Effector memory CD8-positive, alpha-beta T cell (primary cell): Measurements from ENCODE around the gene PLEKHG2.
A peak's percentile ranks its signal among the peaks of the same experiment; 100 is the strongest.

Experiments used
- ATAC-seq: fragments of 150-1000 bp; cut with Tn5 transposase; replicated peaks from 2 replicates; pipeline ENCODE4 v1.10.0; 2021; ENCODE audit warnings: mild to moderate bottlenecking, moderate library complexity
- DNase-seq, 3 experiments: peaks; one replicate each; pipeline ENCODE4 v3.0.0; 2021
- H3K27ac Mint-ChIP-seq, 2 donors: one replicate each; pipeline ENCODE4 v1.8.0; 2022; ENCODE audit warnings: mild to moderate bottlenecking in 2 of 2, mixed read lengths in 2 of 2, moderate library complexity in 2 of 2
- H3K27me3 Mint-ChIP-seq, 2 donors: one replicate each; pipeline ENCODE4 v1.8.0; 2022; ENCODE audit warnings: mixed read lengths in 2 of 2
- H3K36me3 Mint-ChIP-seq: one replicate; pipeline ENCODE4 v1.8.0; 2022; ENCODE audit warnings: mild to moderate bottlenecking, moderate library complexity, mixed read lengths; ENCODE audit not compliant: insufficient read depth
- H3K4me1 Mint-ChIP-seq, 2 donors: one replicate each; pipeline ENCODE4 v1.8.0; 2022; ENCODE audit warnings: low read depth in 2 of 2, mixed read lengths in 2 of 2
- H3K4me3 Mint-ChIP-seq, 2 donors: one replicate each; pipeline ENCODE4 v1.8.0; 2022; ENCODE audit warnings: mild to moderate bottlenecking in 2 of 2, mixed read lengths in 2 of 2, moderate library complexity in 2 of 2
- H3K9me3 Mint-ChIP-seq, 2 donors: one replicate each; pipeline ENCODE4 v1.8.0; 2022; ENCODE audit warnings: mixed read lengths in 2 of 2

Gene PLEKHG2

DNA sequence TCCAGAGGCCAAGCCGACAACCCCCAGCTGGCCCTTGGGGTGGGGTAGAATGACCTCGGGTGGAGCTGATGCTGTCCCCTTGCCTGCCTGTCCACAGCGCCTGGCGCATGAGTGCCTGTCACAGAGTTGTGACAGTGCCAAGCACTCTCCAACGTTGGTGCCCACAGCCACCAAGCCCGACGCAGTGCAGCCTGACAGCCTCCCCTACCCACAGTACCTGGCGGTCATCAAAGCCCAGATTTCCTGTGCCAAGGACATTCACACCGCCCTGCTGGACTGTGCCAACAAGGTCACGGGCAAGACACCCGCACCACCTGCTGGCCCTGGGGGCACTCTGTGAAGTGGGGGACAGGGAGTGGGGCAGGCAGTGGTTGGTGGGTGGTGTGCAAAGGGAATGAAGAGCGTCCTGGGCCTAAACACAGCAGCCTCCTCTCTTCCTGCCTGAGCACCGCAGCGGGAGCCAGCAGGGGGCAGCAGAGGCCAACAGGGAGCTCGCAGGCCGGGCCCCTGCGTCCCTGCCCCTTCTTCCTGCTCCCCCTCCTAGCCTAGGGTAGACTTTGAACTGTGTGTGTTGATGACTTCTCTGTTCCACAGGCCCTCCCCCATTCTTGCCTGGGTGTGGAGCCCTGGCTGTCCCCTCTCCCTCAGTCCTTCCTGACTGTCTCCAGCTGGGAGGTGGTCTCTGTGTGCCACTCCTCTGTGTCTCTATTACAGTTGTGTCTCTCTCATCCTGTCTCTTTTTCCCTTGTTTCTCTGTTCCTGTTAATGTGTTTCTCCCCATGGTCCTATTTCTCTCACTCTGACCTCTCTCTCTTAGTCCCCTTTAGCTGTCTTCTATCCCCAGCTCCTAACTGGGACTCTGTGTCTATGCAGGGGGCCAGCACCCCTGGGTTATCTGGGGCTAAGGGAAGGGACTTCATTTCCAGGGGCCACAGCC lies 14.8 kb upstream of the PLEKHG2 start:
- ATAC-seq, result peak; percentile 32
- H3K36me3 Mint-ChIP-seq, result peaks cover 76% of the 10 kb centered on the region
- peak overlapping the region; percentile 100 for H3K27ac Mint-ChIP-seq
- no peaks in the 10 kb centered on the region for H3K27me3 Mint-ChIP-seq
- H3K9me3 Mint-ChIP-seq, result no peaks in the 10 kb centered on the region
- peak; percentile 93 to 95 (median 93) for DNase-seq
- H3K4me3 Mint-ChIP-seq, result peak overlapping the region; percentile 73 to 99
- H3K4me1 Mint-ChIP-seq, result peaks cover 44 to 47% of the 10 kb centered on the region in 2 donors

DNA sequence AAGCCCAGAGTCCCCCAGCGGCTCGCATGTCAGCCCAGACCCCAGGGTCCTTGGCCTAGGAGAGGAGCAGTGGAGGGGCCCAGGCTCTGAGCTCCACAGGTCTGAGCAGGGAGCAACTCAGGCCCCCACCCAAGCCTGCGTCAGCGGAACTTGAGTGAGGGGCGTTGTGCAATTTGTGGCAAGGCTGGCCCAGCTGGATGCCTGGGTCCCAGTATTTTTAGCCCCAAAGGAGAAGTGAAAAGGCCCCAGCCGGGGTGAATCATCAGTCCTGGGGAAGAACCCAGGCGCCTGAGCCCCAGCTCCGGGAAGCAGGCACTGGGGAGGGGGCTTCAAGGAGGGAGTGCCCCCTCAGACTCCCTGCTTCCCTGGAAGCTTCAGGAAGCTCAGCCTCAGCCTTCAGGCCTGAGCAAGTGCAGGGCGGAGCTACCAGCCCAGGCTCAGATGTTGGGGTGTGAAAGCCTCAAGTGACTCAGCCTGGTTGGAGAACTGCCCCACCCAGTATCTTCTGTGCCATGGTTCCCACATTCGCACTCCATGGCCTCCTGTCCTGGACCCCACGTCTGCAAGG lies 14.1 kb upstream of the PLEKHG2 start:
- H3K4me1 Mint-ChIP-seq, result peaks cover 47 to 50% of the 10 kb centered on the region in 2 donors
- H3K9me3 Mint-ChIP-seq, result no peaks in the 10 kb centered on the region
- H3K27me3 Mint-ChIP-seq, result no peaks in the 10 kb centered on the region
- ATAC-seq, result no peak
- DNase-seq, result peak; percentile 42 to 49 (median 42)
- H3K36me3 Mint-ChIP-seq, result peaks cover 77% of the 10 kb centered on the region
- H3K4me3 Mint-ChIP-seq, result peak overlapping the region; percentile 73 to 99
- H3K27ac Mint-ChIP-seq, result peak overlapping the region; percentile 100

DNA sequence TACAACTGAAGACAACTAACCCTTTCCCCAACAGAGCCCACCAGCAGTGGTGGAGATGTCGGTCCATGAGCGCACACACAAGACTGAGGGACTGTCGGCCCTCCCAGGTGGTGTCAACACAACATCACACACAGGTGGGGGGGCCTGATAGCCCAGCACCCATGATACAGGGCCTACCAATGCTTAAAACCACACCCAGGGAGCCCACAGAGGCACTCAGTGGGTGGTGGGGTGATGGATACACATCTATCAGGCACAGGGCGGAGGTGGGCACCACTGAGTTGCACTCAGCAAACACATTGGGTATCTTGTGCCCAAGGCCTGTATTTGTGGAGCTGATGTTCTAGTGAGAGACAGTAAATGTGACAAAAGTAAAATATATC lies 12.8 kb upstream of the PLEKHG2 start:
- DNase-seq, result no peak
- Mint-ChIP-seq H3K27me3 (no peaks in the 10 kb centered on the region), H3K27ac (peak overlapping the region; percentile 100), H3K4me3 (peak overlapping the region; percentile 73 to 99), H3K4me1 (peaks cover 50 to 51% of the 10 kb centered on the region in 2 donors), H3K9me3 (no peaks in the 10 kb centered on the region), H3K36me3 (peaks cover 77% of the 10 kb centered on the region)
- ATAC-seq, result no peak

DNA sequence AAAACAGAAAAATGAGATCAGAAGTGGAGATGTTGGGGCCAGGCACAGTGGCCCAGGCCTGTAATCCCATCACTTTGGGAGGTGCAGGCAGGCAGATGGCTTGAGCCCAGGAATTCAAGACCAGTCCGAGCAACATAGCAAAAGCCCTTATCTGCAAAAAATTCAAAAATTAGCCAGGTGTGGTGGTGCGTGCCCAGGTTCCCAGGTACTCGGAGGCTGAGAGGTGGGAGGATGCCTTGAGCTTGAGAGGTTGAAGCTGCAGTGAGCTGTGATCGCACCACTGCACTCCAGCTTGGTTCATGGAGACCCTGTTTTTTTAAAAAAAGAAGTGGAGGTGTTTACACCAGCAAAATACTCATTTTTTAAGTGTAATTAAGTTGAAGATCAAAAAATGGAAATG lies 12.4 kb upstream of the PLEKHG2 start:
- DNase-seq (no peak), ATAC-seq (no peak)
- Mint-ChIP-seq H3K4me3 (peak overlapping the region; percentile 73 to 99), H3K27me3 (no peaks in the 10 kb centered on the region), H3K4me1 (peaks cover 51 to 53% of the 10 kb centered on the region in 2 donors), H3K36me3 (peaks cover 77% of the 10 kb centered on the region), H3K9me3 (no peaks in the 10 kb centered on the region), H3K27ac (peak overlapping the region; percentile 100)

DNA sequence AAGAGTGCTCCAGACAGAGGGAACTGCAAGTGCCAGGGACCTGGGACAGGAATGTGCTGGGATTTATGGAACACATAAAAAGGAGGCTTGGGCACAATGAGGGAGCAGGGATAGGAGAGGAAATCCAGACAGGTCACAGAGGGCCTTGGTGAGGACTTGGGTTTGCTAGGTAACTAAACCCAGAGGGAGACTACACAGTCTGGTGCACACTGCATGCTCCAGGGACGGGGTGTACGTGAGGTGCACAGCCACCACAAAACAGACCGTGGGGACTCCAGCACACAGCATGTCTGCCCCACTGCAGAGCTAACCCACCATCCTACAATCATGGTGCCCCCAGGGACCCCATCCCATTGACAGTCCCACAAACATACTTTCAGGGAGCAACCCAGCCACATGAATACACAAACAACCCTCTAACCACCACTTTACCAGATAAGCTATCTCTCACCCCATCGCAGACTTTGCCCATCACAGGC lies 11.4 kb upstream of the PLEKHG2 start:
- peak overlapping the region; percentile 87 to 99 for H3K4me3 Mint-ChIP-seq
- H3K9me3 Mint-ChIP-seq, result no peaks in the 10 kb centered on the region
- peaks cover 76% of the 10 kb centered on the region for H3K36me3 Mint-ChIP-seq
- ATAC-seq (no peak), DNase-seq (no peak)
- H3K4me1 Mint-ChIP-seq, result peaks cover 56 to 57% of the 10 kb centered on the region in 2 donors
- H3K27me3 Mint-ChIP-seq, result no peaks in the 10 kb centered on the region
- H3K27ac Mint-ChIP-seq, result peak overlapping the region; percentile 100

DNA sequence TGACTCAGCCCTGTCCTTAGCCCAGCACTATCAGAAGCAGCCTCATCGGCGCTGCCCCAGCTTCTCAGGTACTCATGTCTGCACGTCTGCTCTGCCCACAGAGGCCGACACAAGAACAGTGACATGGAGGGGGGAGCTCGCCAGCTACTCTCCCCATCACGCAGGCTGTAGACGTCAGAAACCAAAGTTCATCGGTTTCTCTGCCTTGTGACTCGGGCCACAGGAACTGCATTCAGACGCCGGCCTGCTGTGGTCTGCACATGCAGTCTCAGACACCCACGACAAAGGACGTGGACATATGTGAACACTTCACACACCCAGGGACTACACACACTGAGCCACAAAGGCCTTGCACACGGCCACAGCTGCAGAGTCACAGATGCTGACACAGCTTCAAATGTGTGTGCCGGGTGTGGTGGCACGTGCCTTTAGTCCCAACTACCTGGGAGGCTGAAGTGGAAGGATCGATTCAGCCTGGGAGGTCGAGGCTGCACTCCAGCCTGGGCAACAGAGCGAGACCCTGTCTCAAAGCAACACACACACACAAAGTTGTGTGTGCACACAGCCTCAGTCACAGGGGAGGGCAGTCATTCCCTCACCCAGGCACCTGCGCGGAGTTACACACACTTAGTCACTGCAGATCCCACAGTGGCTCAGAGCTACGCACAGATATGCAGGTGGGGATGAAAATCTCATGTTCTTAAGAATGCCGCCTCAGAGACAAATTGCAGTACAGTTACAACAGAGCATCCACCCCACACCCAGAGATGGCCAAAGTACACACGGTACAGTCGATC lies 10.7 kb upstream of the PLEKHG2 start:
- peaks cover 59% of the 10 kb centered on the region in 2 donors for H3K4me1 Mint-ChIP-seq
- H3K4me3 Mint-ChIP-seq, result peak overlapping the region; percentile 87 to 99
- peaks cover 83% of the 10 kb centered on the region for H3K36me3 Mint-ChIP-seq
- peak; percentile 57 for ATAC-seq
- H3K27ac Mint-ChIP-seq, result peak overlapping the region; percentile 100
- DNase-seq, result peak; percentile 87 to 88 (median 88)
- H3K27me3 Mint-ChIP-seq, result no peaks in the 10 kb centered on the region
- H3K9me3 Mint-ChIP-seq, result no peaks in the 10 kb centered on the region

DNA sequence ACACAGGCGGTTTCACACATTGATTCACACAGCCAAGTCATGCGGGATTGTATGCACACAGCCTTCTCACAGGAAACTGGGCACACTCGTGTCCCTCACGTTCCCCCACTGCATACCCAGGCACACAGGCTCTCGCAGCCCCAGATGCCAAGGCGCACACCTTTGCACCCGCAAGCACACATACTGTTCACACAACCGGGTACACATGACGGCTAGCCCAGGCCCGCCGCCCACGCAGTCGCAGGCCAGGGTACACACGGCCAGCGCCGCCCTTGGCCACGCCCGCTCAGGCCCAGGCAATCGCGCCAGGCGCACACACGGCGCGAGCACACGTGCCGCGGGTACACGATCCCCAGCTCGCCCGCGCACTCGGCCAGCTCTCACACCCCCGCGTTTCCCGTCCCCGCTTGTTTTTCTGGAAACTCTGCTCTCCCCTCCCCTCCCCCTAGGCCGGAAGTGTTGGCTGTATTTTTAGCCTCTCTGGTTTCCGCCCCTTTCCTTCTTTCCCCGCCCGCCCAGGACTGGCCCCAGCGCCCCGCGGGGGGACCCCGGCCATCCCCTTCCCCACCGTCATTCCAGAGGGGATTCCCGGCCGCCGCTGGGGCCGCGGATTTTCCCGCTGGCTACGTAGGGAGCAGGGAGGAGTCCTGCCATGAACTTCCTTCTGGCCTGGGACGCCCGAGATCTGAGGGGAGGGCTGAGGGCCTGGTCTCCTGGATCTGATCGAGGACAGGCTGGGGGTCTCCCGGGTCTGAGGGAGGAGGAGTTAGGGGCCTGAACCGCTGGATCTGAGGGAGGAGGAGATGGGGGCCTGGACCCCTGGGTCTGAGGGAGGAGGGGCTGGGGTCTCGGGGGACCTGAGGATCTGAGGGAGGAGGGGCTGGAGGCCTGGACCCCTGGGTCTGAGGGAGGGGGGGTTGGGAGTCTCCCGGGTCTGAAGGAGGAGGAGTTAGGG lies 9.8 kb upstream of the PLEKHG2 start:
- Mint-ChIP-seq H3K4me3 (peak overlapping the region; percentile 87 to 99), H3K27me3 (no peaks in the 10 kb centered on the region), H3K27ac (peak overlapping the region; percentile 100), H3K36me3 (peaks cover 84% of the 10 kb centered on the region), H3K4me1 (peaks cover 59% of the 10 kb centered on the region in 2 donors), H3K9me3 (no peaks in the 10 kb centered on the region)
- peak; percentile 73 to 79 (median 77) for DNase-seq
- peak; percentile 24 for ATAC-seq

DNA sequence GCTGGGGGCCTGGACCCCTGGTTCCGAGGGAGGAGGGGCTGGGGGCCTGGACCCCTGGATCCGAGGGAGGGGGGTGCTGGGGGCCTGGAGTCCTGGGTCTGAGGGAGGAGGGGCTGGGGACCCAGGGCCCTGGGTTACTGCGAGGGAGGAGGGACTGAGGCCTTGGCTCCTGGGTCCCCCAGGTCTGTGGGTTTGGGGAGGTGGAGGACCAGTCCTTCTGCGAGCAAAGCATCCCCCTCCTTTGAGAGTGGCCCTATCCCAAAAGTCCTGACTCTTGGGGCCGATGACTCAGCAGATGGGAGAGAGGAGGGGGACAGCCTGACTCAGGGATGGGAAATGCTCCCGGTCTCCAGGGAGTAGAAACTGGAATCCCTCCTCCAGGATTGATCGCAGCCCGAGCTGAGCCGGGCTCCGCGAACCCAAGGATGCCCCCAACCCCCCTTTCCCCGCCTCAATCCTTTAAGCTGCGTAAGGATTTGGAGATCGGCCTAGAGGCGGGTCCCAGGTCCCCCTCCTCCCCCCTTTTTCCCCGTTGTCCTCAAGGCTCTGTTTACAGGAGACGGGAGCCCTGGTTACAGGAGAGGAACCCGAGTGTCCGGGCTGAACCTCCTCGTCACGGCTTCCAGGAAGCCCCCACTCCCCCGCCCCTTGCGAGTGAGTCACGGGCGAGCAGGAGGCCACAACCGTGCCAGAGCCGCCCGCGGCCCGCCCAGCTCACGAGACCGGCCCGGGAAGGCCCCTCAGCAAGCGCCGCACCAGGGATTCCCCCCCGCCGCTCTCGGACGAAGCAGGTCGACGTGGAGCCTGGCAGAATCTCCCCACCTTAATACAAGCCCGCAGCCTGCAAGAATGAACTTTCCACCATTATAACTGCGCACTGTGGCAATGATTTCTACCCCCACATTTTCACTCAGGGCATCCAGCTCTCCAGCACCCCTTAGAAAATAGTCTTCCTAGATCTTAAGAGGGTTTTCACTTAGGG lies 8.8 kb upstream of the PLEKHG2 start:
- H3K4me1 Mint-ChIP-seq, result peaks cover 58 to 61% of the 10 kb centered on the region in 2 donors
- ATAC-seq (peak; percentile 35), DNase-seq (peak; percentile 97 to 98 (median 98))
- no peaks in the 10 kb centered on the region for H3K9me3 Mint-ChIP-seq
- peak overlapping the region; percentile 100 for H3K27ac Mint-ChIP-seq
- peak overlapping the region; percentile 87 to 99 for H3K4me3 Mint-ChIP-seq
- peaks cover 89% of the 10 kb centered on the region for H3K36me3 Mint-ChIP-seq
- H3K27me3 Mint-ChIP-seq, result peaks cover 0 to 8% of the 10 kb centered on the region in 2 donors

DNA sequence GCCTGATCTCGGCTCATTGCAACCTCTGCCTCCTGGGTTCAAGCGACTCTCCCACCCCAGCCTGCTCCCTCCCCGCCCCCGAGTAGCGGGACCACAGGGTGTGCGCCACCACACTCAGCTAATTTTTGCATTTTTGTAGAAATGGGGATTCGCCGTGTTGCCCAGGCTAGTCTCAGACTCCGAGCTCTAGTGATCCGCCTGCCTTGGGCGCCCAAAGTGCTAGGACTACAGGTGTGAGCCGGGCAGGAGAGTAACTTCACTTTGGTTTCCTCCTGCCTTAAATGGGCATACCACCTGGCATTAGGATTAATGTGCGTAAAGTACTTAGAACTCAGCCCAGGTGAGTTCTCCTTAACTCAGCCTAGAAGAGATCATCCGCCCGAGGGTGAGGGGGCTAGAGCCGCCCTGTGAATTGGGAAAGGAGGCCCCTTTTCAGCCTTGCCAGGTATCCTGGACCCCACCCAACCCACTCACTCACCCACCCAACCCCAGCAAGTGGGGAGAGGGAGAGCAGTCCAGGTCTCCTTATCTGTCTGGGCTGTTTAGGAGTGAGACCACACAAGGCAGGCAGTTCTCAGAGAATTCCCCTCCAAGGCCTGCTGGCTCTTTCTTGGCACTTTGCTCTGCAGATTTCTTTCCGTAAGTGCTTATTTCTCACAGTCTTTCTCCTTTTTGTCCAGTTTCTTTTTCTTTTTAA lies 7.1 kb upstream of the PLEKHG2 start:
- H3K36me3 Mint-ChIP-seq, result peaks cover 96% of the 10 kb centered on the region
- ATAC-seq (no peak), DNase-seq (no peak)
- peak overlapping the region; percentile 87 to 99 for H3K4me3 Mint-ChIP-seq
- H3K4me1 Mint-ChIP-seq, result peaks cover 53 to 55% of the 10 kb centered on the region in 2 donors
- H3K27ac Mint-ChIP-seq, result peak overlapping the region; percentile 100
- H3K9me3 Mint-ChIP-seq, result no peaks in the 10 kb centered on the region
- H3K27me3 Mint-ChIP-seq, result peaks cover 0 to 12% of the 10 kb centered on the region in 2 donors

DNA sequence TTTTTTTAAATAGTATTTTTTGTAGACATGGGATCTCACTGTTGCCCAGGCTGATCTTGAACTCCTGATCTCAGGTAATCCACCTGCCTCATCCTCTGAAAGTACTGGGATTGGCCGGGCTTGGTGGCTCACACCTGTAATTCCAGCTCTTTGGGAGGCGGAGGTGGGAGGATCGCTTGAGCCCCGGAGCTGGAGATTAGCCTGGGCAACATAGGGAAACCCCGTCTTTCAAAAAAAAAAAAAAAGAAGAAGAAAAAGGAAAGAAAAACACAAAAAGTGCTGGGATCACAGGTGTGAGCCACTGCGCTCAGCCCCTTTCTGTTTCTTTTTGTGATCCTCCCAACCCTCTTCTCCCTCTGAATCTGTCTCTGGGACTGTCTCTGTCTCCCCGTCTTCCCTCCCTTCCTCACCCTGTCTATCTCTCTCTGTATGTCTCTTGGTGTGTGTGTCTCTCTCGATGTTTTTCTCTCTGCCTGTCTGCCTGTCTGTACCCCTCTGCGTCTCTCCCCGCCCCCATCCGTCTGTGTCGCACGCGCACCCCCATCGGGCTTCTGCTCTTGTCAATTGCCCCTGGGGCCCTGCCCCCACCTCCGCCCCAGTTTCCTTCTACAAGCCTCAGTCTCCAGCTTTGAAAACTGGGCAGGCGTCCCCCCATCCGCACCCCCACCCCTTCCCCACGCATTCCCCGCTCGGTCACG lies 6.4 kb upstream of the PLEKHG2 start:
- ATAC-seq, result peak; percentile 3
- Mint-ChIP-seq H3K27ac (peak overlapping the region; percentile 100), H3K4me3 (peak overlapping the region; percentile 87 to 99), H3K36me3 (peaks cover 99% of the 10 kb centered on the region), H3K4me1 (peaks cover 56% of the 10 kb centered on the region in 2 donors), H3K27me3 (peaks cover 0 to 12% of the 10 kb centered on the region in 2 donors), H3K9me3 (no peaks in the 10 kb centered on the region)
- peak; percentile 78 to 84 (median 83) for DNase-seq
